ENCODE results near the gene STRIP2. TPM values are rescaled to one million over a fixed set of nuclear protein-coding genes. Genes with fewer than 3 reads are reported as not detected.

The STRIP2 gene
- total and polyA plus RNA-seq, 9 of the 15 experiments (the other 6 are each of a cell fraction or from before 2014, with no cell fraction given) = 10.1 to 81.8 (median 42.3) TPM

DNA sequence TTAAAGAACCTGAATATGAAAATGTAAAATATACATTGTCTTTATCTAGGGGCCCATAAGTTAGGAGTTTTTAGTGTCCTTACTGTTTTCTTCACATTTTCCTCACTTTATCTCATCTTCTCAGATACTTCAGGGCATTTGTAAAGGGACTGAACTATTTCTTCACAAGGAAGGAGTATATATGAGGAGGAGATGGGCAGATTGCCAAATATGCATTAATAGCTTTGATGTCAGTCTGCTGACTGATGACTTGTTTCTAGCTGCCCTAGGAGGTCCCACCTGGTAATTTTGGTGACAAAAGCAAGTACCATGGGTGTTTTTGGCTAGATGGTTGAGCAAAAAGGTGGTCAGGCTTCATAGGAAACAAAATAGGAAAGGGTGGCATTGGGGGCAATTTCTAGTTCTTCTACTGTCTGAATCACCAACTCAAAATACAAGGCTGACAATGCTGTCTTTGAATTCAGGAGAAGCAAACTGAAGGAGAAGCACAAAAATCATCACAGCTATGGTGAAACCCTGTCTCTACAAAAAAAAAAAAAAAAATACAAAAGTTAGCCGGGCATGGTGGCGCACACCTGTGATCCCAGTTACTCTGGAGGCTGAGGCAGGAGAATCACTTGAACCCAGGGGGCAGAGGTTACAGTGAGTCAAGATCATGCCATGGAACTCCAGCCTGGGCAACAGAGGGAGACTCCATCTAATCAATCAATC lies 10.4 kb upstream of the STRIP2 start (continued):
- TF ChIP-seq TEAD4 (IDR thresholded peaks at IDR 0.05; ENCODE audit: low read length) = peak; percentile 88
- TF ChIP-seq TEAD4 (CRISPR knock-in tag; IDR thresholded peaks at IDR 0.05; ENCODE audit: borderline replicate concordance) = no peak
- TF ChIP-seq GTF2A2 (tag; IDR thresholded peaks at IDR 0.05) = no peak
- TF ChIP-seq, protein P1, sequence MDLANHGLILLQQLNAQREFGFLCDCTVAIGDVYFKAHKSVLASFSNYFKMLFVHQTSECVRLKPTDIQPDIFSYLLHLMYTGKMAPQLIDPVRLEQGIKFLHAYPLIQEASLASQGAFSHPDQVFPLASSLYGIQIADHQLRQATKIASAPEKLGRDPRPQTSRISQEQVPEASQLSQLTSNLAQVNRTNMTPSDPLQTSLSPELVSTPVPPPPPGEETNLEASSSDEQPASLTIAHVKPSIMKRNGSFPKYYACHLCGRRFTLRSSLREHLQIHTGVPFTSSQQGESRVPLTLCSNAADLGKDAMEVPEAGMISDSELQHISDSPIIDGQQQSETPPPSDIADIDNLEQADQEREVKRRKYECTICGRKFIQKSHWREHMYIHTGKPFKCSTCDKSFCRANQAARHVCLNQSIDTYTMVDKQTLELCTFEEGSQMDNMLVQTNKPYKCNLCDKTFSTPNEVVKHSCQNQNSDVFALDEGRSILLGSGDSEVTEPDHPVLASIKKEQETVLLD (IDR thresholded peaks at IDR 0.05) = no peak; the same call in 1 of the 2 replicates
- TF ChIP-seq MTA2 (IDR thresholded peaks at IDR 0.05; ENCODE audit: low read depth) = peak; percentile 42
- no peak for TF ChIP-seq MECOM (CRISPR knock-in tag; IDR thresholded peaks at IDR 0.05)
- TF ChIP-seq JUND (IDR thresholded peaks at IDR 0.05; ENCODE audit: borderline replicate concordance, low read depth, low read length) = peak; percentile 78
- TF ChIP-seq JUND (tag; IDR thresholded peaks at IDR 0.05; ENCODE audit: borderline replicate concordance, low read depth, low read length) = peak; percentile 66; the same call in 1 of the 3 replicates
- 0 out of 2 replicates have a peak, but pooled peaks have one; percentile 41 for TF ChIP-seq GATAD2A (IDR thresholded peaks at IDR 0.05)
- TF ChIP-seq, protein P2, sequence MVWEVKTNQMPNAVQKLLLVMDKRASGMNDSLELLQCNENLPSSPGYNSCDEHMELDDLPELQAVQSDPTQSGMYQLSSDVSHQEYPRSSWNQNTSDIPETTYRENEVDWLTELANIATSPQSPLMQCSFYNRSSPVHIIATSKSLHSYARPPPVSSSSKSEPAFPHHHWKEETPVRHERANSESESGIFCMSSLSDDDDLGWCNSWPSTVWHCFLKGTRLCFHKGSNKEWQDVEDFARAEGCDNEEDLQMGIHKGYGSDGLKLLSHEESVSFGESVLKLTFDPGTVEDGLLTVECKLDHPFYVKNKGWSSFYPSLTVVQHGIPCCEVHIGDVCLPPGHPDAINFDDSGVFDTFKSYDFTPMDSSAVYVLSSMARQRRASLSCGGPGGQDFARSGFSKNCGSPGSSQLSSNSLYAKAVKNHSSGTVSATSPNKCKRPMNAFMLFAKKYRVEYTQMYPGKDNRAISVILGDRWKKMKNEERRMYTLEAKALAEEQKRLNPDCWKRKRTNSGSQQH (CRISPR knock-in tag; IDR thresholded peaks at IDR 0.05) = no peak
- no peak for TF ChIP-seq ESRRB (CRISPR knock-in tag; IDR thresholded peaks at IDR 0.05; ENCODE audit: borderline replicate concordance)
- TF ChIP-seq ZNF507 (tag; conservative IDR thresholded peaks at IDR 0.05) = no peak
- peak; percentile 75; the same call in 1 of the 2 replicates for TF ChIP-seq ZEB2 (IDR thresholded peaks at IDR 0.05)
- TF ChIP-seq NFYB (IDR thresholded peaks at IDR 0.05; ENCODE audit: extremely low read depth, insufficient read length) = no peak
- TF ChIP-seq CBFA2T2 (conservative IDR thresholded peaks at IDR 0.05) = peak; percentile 77
- TF ChIP-seq EHMT2 (IDR thresholded peaks at IDR 0.05) = no peak
- TF ChIP-seq IRF2 (CRISPR knock-in tag; IDR thresholded peaks at IDR 0.05) = no peak
- TF ChIP-seq HDGF (IDR thresholded peaks at IDR 0.05) = 0 out of 2 replicates have a peak, but pooled peaks have one; percentile 63
- TF ChIP-seq, protein P3, sequence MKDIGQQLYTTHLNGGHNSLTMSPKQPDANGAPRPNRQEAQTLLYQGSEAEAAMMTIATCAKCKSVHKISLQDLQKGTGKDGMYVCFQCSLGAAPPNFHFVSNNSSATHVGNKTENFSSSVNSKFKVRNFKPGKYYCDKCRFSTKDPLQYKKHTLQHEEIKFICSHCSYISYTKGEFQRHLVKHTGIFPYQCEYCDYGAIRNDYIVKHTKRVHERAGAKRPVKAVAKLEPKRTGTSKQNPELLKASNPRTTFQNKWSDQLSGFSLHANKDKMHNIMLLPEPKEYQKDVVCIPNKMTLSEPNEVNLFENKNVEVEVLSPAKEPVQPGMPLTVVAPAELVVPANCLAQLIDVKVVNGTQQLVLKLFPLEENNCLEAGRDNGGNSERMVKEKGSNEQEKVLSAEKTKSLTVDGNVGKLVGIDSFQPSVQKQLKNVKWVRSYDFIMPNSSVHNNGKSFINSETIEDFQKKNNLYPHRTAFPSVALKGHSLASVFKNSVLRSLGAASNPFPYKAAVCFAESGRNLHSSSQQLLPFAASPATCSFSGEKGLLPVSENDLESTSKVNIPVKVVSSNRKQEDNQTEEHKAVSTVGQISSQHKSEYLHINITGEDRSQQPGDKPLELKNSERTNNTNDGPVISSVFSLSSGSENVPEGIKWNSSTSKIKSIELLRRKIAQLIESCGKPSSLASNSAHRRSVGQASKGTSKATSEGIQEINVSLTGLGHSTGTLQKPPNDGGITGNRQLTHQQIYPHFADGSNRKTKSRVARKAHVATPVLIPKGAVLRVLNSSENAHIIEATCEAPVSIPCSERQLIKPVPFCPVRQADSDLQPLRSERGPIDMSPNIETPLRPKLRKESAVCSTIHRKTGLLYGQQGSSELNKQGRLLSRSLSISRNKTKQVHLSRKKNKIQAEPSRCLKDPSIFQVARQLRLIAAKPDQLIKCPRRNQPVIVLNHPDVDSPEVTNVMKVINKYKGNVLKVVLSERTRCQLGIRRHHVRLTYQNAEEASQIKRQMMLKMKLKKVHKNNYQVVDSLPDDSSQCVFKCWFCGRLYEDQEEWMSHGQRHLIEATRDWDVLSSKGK (CRISPR knock-in tag; IDR thresholded peaks at IDR 0.05) = no peak
- TF ChIP-seq, protein P4, sequence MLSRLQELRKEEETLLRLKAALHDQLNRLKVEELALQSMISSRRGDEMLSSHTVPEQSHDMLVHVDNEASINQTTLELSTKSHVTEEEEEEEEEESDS (CRISPR knock-in tag; IDR thresholded peaks at IDR 0.05) = no peak
- TF ChIP-seq ZNF263 (CRISPR knock-in tag; IDR thresholded peaks at IDR 0.05; ENCODE audit: borderline replicate concordance) = no peak
- TF ChIP-seq PHTF2 (CRISPR knock-in tag; IDR thresholded peaks at IDR 0.05) = no peak
- TF ChIP-seq ATF7 (IDR thresholded peaks at IDR 0.05) = peak; percentile 47; the same call in 1 of the 2 replicates

Measured in K562 (cell line).